ENCODE data around the gene CTF1.
A peak's percentile ranks its signal among the peaks of the same experiment; 100 is the strongest.
"Not testable (repeated sequence)": the region's sequence is repeated elsewhere in the genome, so short reads cannot be mapped to it uniquely, and the experiment has no call there.

CTF1 gene

GRCh38 chr16:30896261-30896888, at the start of gene CTF1:
Gene CTF1 (plus strand): TSS chr16:30896614. CDS start chr16:30896644, 30 bp downstream.
- no peak for TF ChIP-seq CTCF (IDR thresholded peaks at IDR 0.05; ENCODE audit: insufficient read depth, missing control alignments)
- no peak for FAIRE-seq
- no peak for DNase-seq (ENCODE audit: insufficient read length, low spot score)

- DNase-seq (ENCODE audit: insufficient read length, low spot score) (peak; percentile 44), FAIRE-seq (no peak)
- no peak for TF ChIP-seq CTCF (IDR thresholded peaks at IDR 0.05; ENCODE audit: insufficient read depth, missing control alignments)
Observed at GRCh38 chr16:30846649-30847402, 49.6 kb upstream of the CTF1 start.

DNA sequence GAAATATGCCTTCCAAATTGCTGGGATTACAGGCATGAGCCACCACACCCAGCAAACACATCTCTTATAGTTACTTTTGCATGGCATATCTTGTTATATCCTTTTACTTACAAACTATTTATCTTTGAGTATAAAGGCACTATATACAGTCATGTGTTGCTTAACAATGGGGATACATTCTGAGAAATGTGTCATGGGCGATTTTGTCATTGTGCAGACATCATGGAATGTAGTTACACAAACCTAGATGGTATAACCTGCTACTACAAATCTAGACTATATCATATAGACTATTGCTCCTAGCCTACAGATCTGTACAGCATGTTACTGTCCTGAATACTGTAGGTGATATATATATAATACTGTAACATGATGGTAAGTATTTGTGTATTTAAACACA, 46.2 kb upstream of the CTF1 start:
- TF ChIP-seq CTCF (IDR thresholded peaks at IDR 0.05; ENCODE audit: insufficient read depth, missing control alignments), result no peak
- DNase-seq (ENCODE audit: insufficient read length, low spot score), result no peak
- no peak for FAIRE-seq

GRCh38 chr16:30853758-30854157, 42.7 kb upstream of the CTF1 start:
- FAIRE-seq, result no peak
- no peak for TF ChIP-seq CTCF (IDR thresholded peaks at IDR 0.05; ENCODE audit: insufficient read depth, missing control alignments)
- DNase-seq (ENCODE audit: insufficient read length, low spot score), result no peak

GRCh38 chr16:30858111-30858495, 38.3 kb upstream of the CTF1 start:
- no peak for TF ChIP-seq CTCF (IDR thresholded peaks at IDR 0.05; ENCODE audit: insufficient read depth, missing control alignments)
- DNase-seq (ENCODE audit: insufficient read length, low spot score) (no peak), FAIRE-seq (no peak)

DNA sequence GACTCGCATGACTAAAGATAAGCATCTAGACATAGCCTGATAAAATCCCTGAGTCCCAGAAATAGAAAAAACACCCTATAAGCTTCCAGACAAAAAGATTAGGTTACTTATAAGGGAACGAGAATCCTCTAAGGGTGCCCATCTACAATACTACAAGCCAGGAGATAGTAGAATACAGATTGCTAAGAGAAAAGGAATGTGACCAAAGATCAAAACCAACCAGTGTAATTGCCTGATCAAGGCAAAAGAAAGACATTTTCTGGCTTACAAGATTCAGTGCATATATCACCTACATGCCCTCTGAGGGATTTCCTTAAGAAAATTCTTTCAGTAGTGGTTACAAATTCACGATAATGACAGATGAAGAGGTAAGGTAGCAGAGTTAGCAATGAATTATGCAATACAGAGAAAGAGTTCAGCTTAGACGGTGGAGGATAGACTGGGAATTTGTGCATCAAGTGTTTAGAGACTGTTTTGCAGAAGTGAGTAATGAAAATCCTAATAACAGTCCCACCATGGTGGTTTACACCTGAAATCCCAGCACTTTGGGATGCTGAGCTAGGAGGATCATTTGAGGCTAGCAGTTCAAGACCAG, 37.5 kb upstream of the CTF1 start:
- DNase-seq (ENCODE audit: insufficient read length, low spot score) (no peak), FAIRE-seq (no peak)
- no peak for TF ChIP-seq CTCF (IDR thresholded peaks at IDR 0.05; ENCODE audit: insufficient read depth, missing control alignments)

- FAIRE-seq; DNase-seq (ENCODE audit: insufficient read length, low spot score): not testable (repeated sequence)
Observed at GRCh38 chr16:30860729-30861128, 35.7 kb upstream of the CTF1 start.

GRCh38 chr16:30863178-30863577, 33.2 kb upstream of the CTF1 start:
- not testable (repeated sequence) for FAIRE-seq; DNase-seq (ENCODE audit: insufficient read length, low spot score)
